ENCODE measurements around the gene ZSCAN5B. TPM values are rescaled to one million over a fixed set of nuclear protein-coding genes. Genes with fewer than 3 reads are reported as not detected.

Gene ZSCAN5B
- total RNA-seq, 3 donors from 2014 or later, result not detected

DNA sequence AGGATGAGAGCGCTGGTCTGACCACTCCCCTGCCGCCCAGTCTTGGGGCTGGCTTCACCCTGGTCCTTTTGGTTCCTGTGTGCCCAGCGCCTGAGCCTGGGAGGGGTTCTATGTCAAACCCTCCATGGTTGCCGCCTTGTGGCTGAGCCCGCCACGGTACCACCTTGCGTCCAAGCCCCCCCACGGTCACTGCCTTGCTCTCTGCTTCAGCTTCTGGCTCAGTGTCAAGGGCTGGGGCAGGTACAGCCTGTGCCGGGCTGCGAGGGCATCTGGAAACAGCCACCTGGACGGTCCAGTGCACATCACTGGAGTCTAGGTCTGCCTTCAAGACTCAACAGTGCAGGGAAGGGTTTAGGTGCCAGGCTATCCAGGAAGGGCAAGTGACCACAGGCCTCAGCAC, 36.0 kb downstream of the ZSCAN5B start:
- Histone ChIP-seq H3K36me3 (ENCODE audit: low read depth) (no peaks in the 10 kb centered on the region), H3K4me3 (no peak overlapping the region), H3K4me1 (ENCODE audit: low read depth) (no peaks in the 10 kb centered on the region), H3K9me3 (no peaks in the 10 kb centered on the region)
- ATAC-seq, result no peak
- DNase-seq, result no peak
- TF ChIP-seq, protein P1, sequence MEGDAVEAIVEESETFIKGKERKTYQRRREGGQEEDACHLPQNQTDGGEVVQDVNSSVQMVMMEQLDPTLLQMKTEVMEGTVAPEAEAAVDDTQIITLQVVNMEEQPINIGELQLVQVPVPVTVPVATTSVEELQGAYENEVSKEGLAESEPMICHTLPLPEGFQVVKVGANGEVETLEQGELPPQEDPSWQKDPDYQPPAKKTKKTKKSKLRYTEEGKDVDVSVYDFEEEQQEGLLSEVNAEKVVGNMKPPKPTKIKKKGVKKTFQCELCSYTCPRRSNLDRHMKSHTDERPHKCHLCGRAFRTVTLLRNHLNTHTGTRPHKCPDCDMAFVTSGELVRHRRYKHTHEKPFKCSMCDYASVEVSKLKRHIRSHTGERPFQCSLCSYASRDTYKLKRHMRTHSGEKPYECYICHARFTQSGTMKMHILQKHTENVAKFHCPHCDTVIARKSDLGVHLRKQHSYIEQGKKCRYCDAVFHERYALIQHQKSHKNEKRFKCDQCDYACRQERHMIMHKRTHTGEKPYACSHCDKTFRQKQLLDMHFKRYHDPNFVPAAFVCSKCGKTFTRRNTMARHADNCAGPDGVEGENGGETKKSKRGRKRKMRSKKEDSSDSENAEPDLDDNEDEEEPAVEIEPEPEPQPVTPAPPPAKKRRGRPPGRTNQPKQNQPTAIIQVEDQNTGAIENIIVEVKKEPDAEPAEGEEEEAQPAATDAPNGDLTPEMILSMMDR (IDR thresholded peaks at IDR 0.05), result no peak
- intact Hi-C loops (cut with DNase I, micrococcal nuclease), result loop anchor here in 1 of 2 donors (5.0 kb wide), 1 partner anchor 74 kb away; no protein-coding TSS in a partner anchor

DNA sequence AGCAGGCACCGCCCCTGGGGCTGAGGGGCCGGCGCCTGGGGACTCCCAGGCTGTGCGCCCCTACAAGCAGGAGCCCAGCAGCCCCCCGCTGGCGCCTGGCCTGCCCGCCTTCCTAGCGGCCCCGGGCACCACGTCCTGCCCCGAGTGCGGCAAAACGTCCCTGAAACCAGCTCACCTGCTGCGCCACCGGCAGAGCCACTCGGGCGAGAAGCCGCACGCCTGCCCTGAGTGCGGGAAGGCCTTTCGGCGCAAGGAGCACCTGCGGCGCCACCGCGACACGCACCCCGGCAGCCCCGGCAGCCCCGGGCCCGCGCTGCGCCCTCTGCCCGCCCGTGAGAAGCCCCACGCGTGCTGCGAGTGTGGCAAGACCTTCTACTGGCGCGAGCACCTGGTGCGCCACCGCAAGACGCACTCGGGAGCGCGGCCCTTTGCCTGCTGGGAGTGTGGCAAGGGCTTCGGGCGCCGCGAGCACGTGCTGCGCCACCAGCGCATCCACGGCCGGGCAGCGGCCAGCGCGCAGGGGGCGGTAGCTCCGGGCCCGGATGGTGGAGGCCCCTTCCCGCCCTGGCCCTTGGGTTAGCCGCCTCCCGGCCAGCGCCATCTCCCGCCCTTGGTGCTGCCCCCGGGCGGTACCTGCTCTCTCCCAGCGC, 37.8 kb downstream of the ZSCAN5B start:
- Histone ChIP-seq H3K9me3 (no peaks in the 10 kb centered on the region), H3K36me3 (ENCODE audit: low read depth) (no peaks in the 10 kb centered on the region), H3K4me1 (ENCODE audit: low read depth) (no peaks in the 10 kb centered on the region), H3K4me3 (no peak overlapping the region)
- intact Hi-C loops (cut with DNase I, micrococcal nuclease), result loop anchor here in 1 of 2 donors (5.0 kb wide), 1 partner anchor 72 kb away; no protein-coding TSS in a partner anchor
- DNase-seq, result no peak
- no peak for ATAC-seq
- TF ChIP-seq, protein P1 (IDR thresholded peaks at IDR 0.05), result no peak

DNA sequence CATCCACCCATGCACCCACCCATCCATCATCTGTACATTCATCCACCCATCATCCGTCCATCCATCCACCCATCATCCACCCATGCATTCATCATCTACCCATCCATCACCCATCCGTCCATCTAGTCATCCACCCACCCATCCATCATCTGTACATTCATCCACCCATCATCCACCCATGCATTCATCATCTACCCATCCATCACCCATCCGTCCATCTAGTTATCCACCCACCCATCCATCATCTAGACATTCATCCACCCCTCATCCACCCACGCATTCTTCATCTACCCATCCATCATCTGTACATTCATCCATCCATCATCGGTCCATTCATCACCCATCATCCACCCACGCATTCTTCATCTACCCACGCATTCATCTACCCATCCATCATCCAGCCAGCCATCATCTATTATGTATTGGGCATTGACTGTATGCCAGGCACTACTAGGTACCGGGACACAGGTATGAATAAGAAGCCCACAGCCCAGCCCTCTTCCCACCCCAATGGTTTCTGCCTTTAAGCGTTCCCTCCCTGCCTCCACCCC, 38.5 kb downstream of the ZSCAN5B start:
- no peak for DNase-seq
- H3K4me1 ChIP-seq (ENCODE audit: low read depth), result no peaks in the 10 kb centered on the region
- intact Hi-C loops (cut with DNase I, micrococcal nuclease), result no loop called here
- TF ChIP-seq, protein P1 (IDR thresholded peaks at IDR 0.05), result no peak
- no peaks in the 10 kb centered on the region for H3K9me3 ChIP-seq
- H3K36me3 ChIP-seq (ENCODE audit: low read depth), result no peaks in the 10 kb centered on the region
- H3K4me3 ChIP-seq, result no peak overlapping the region
- ATAC-seq, result no peak

DNA sequence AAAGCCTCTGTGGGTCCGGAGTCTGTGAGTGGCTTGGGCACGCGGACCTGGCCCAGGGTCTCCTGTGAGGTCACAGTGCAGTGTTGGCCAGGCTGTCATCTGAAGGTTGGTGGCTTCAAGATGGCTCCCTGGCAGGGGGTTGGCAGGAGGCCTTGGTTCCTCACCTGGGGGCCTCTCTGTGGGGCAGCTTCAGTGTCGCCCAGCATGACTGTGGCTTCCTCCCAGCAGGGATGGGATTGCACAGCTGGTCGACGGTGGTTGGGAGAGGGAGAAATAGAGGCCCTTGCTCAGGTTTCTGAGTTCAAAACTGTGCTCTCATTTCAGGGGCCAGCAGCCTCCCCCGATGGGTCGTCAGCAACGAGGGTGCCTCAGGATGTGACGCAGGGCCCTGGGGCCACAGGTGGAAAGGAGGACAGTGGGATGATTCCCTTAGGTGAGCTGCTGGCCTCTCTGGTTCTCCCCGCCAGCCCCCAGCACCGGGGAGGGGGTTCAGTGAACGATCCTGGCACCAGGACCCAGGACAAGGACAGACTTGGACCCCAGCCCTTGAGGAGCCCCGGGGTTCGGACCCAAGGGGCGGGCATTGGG, 39.3 kb downstream of the ZSCAN5B start:
- no peaks in the 10 kb centered on the region for H3K9me3 ChIP-seq
- H3K36me3 ChIP-seq (ENCODE audit: low read depth), result no peaks in the 10 kb centered on the region
- ATAC-seq (no peak), DNase-seq (no peak)
- intact Hi-C loops (cut with DNase I, micrococcal nuclease), result no loop called here
- H3K4me1 ChIP-seq (ENCODE audit: low read depth), result no peaks in the 10 kb centered on the region
- no peak overlapping the region for H3K4me3 ChIP-seq
- TF ChIP-seq, protein P1 (IDR thresholded peaks at IDR 0.05), result no peak

DNA sequence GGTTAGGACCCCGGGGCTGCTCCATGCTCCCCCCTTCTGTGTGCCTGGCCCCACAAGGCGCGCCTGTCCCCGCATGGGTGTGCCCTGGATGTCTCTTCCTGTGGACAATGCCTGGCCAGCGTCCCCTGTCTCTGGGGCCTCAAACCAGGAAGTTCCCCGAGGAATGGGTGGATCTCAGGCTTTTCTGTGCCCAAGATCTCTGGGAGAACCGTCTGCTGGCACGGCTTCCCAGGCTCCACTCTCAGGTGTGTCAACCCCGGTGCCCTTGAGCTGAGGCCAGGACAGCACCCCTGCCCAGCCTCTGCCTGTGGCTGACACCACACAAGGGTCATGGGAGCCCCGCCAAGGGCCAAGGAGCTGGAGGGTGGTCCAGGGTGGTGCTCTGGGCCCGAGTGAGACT, 40.8 kb downstream of the ZSCAN5B start:
- Histone ChIP-seq H3K9me3 (no peaks in the 10 kb centered on the region), H3K36me3 (ENCODE audit: low read depth) (no peaks in the 10 kb centered on the region), H3K4me1 (ENCODE audit: low read depth) (peaks cover 2% of the 10 kb centered on the region), H3K4me3 (no peak overlapping the region)
- ATAC-seq (peak; percentile 83), DNase-seq (peak; percentile 67 to 73 (median 67))
- intact Hi-C loops (cut with DNase I, micrococcal nuclease), result no loop called here
- TF ChIP-seq, protein P1 (IDR thresholded peaks at IDR 0.05), result no peak
